ENCODE measurements around the gene PMP22. TPM values are rescaled to one million over a fixed set of nuclear protein-coding genes. Genes with fewer than 3 reads are reported as not detected.

PMP22 gene
- total RNA-seq, 2 experiments from 2014 or later, result not detected

DNA sequence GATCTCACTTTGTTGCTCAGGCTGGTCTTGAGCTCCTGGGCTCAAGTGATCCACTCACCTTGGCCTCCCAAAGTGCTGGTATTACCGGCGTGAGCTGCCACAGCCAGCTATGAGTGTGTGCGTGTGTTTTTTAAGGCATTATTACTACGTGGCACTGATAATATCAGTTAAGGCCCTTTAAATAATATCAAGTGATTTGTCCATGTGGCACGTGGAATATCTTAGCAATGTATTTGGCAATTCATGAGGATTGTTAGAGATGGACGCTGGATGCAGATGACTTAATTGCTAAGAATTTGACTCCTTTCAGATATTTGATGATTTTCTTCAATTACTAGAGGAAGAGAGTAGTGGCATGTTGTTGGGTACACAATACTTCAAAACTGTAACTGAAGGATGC is 25.5 kb upstream of the PMP22 start:
- CTCF ChIA-PET, result no interaction called here
- no peak overlapping the region for H3K4me3 ChIP-seq (ENCODE audit: low read length)
- Mint-ChIP-seq H3K4me3 (no peak overlapping the region), H3K4me1 (ENCODE audit: low read depth) (no peaks in the 10 kb centered on the region), H3K27ac (no peak overlapping the region), H3K36me3 (ENCODE audit: low read depth) (no peaks in the 10 kb centered on the region), H3K9me3 (no peaks in the 10 kb centered on the region), H3K27me3 (peaks cover 36% of the 10 kb centered on the region)
- H3K4me1 ChIP-seq (ENCODE audit: insufficient read depth, low read length), result no peaks in the 10 kb centered on the region
- ATAC-seq (ENCODE audit: poor library complexity) (no peak), DNase-seq (no peak)
- intact Hi-C loops (cut with DNase I, micrococcal nuclease), result no loop called here
- no peak overlapping the region for H3K27ac ChIP-seq (ENCODE audit: low read depth in 1 of 2, low read length in 2 of 2)
- POLR2A ChIA-PET, result no interaction called here
- TF ChIP-seq CTCF (IDR thresholded peaks at IDR 0.05), result no peak
- H3K36me3 ChIP-seq (ENCODE audit: insufficient read depth, low read length), result no peaks in the 10 kb centered on the region
- H3K9me3 ChIP-seq (ENCODE audit: control insufficient read depth in 1 of 2, insufficient read depth in 1 of 2, low read length in 2 of 2), result no peaks in the 10 kb centered on the region
- H3K27me3 ChIP-seq (ENCODE audit: control insufficient read depth in 1 of 2, insufficient read depth in 2 of 2, low read length in 2 of 2), result peaks cover 4 to 10% of the 10 kb centered on the region in 2 experiments

DNA sequence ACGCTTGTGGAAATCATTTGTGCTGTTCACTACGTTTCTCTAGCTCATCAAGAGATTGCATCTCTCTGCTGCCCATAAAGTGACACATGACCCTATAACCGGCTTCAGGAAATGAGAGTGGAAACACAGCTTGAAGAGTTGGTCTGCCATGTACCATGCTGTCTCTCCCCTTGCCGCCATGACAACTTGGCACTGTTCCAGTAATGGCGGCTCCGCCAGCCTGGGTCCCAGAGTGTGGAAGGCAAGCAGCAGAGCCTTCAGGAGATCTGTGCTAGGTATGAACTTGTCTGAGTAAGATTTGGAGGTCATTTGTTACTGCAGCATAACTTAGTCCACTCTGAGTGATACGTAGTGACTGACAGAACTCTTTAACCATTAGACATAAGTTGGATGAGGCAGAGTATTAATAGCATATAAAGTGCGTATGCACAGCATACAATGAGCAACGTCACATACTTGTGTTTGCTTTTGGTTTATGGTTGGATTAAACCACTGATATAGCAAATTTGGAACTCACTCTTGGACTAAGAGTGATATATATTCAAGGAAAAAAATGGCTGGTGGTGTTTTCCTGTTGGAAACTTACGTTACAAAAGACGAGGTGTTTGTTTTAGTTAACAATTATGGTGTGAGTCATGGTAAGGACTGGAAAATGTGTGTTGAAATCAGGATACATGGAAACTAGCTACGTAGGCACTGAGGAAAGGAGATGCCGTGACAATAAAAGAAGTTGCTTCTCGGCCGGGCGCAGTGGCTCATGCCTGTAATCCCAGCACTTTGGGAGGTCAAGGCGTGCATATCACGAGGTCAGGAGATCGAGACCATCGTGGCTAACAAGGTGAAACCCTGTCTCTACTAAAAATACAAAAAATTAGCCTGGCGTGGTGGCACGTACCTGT is 24.4 kb upstream of the PMP22 start:
- Histone ChIP-seq H3K27ac (ENCODE audit: low read depth in 1 of 2, low read length in 2 of 2) (no peak overlapping the region), H3K36me3 (ENCODE audit: insufficient read depth, low read length) (no peaks in the 10 kb centered on the region), H3K9me3 (ENCODE audit: control insufficient read depth in 1 of 2, insufficient read depth in 1 of 2, low read length in 2 of 2) (no peaks in the 10 kb centered on the region), H3K4me1 (ENCODE audit: insufficient read depth, low read length) (no peaks in the 10 kb centered on the region), H3K4me3 (ENCODE audit: low read length) (no peak overlapping the region), H3K27me3 (ENCODE audit: control insufficient read depth in 1 of 2, insufficient read depth in 2 of 2, low read length in 2 of 2) (peaks cover 4 to 10% of the 10 kb centered on the region in 2 experiments)
- intact Hi-C loops (cut with DNase I, micrococcal nuclease), result no loop called here
- Mint-ChIP-seq H3K4me3 (no peak overlapping the region), H3K27ac (no peak overlapping the region), H3K4me1 (ENCODE audit: low read depth) (no peaks in the 10 kb centered on the region), H3K36me3 (ENCODE audit: low read depth) (no peaks in the 10 kb centered on the region), H3K27me3 (peaks cover 40% of the 10 kb centered on the region), H3K9me3 (no peaks in the 10 kb centered on the region)
- ChIA-PET POLR2A (no interaction called here), CTCF (no interaction called here)
- DNase-seq (no peak), ATAC-seq (ENCODE audit: poor library complexity) (no peak)
- no peak for TF ChIP-seq CTCF (IDR thresholded peaks at IDR 0.05)

GRCh38 chr17:15288859-15289258 is 23.7 kb upstream of the PMP22 start:
- DNase-seq (no peak), ATAC-seq (ENCODE audit: poor library complexity) (no peak)
- Mint-ChIP-seq H3K36me3 (ENCODE audit: low read depth) (no peaks in the 10 kb centered on the region), H3K4me3 (no peak overlapping the region), H3K27ac (no peak overlapping the region), H3K4me1 (ENCODE audit: low read depth) (no peaks in the 10 kb centered on the region), H3K9me3 (no peaks in the 10 kb centered on the region), H3K27me3 (peaks cover 46% of the 10 kb centered on the region)
- Histone ChIP-seq H3K27me3 (ENCODE audit: control insufficient read depth in 1 of 2, insufficient read depth in 2 of 2, low read length in 2 of 2) (peaks cover 2 to 11% of the 10 kb centered on the region in 2 experiments), H3K4me3 (ENCODE audit: low read length) (no peak overlapping the region), H3K9me3 (ENCODE audit: control insufficient read depth in 1 of 2, insufficient read depth in 1 of 2, low read length in 2 of 2) (no peaks in the 10 kb centered on the region), H3K36me3 (ENCODE audit: insufficient read depth, low read length) (no peaks in the 10 kb centered on the region), H3K4me1 (ENCODE audit: insufficient read depth, low read length) (no peaks in the 10 kb centered on the region), H3K27ac (ENCODE audit: low read depth in 1 of 2, low read length in 2 of 2) (no peak overlapping the region)
- POLR2A ChIA-PET, result no interaction called here
- CTCF ChIA-PET, result no interaction called here
- intact Hi-C loops (cut with DNase I, micrococcal nuclease), result no loop called here
- no peak for TF ChIP-seq CTCF (IDR thresholded peaks at IDR 0.05)

All from CD4-positive, alpha-beta T cell (primary cell).